ENCODE measurements around the gene LUZP1.

- TF ChIP-seq POLR2A (IDR thresholded peaks at IDR 0.05) (no peak), EP300 (IDR thresholded peaks at IDR 0.05) (no peak), POLR2AphosphoS5 (IDR thresholded peaks at IDR 0.05) (no peak)
- TF ChIP-seq, protein P1, sequence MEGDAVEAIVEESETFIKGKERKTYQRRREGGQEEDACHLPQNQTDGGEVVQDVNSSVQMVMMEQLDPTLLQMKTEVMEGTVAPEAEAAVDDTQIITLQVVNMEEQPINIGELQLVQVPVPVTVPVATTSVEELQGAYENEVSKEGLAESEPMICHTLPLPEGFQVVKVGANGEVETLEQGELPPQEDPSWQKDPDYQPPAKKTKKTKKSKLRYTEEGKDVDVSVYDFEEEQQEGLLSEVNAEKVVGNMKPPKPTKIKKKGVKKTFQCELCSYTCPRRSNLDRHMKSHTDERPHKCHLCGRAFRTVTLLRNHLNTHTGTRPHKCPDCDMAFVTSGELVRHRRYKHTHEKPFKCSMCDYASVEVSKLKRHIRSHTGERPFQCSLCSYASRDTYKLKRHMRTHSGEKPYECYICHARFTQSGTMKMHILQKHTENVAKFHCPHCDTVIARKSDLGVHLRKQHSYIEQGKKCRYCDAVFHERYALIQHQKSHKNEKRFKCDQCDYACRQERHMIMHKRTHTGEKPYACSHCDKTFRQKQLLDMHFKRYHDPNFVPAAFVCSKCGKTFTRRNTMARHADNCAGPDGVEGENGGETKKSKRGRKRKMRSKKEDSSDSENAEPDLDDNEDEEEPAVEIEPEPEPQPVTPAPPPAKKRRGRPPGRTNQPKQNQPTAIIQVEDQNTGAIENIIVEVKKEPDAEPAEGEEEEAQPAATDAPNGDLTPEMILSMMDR (IDR thresholded peaks at IDR 0.05) = no peak
Measured at GRCh38 chr1:23210351-23210785, 41.7 kb upstream of the LUZP1 start.

Data from suprapubic skin (tissue), 4 donors.